Pancreas (tissue), 10 donors: ENCODE measurements around the gene CLEC4M. TPM values are rescaled to one million over a fixed set of nuclear protein-coding genes. Genes with fewer than 3 reads are reported as not detected.

ENCODE experiments used
- ATAC-seq, 4 donors: fragments of 200-7000 bp; cut with Tn5 transposase; one replicate each; pipeline versions ENCODE4 v1.8.0 to v1.9.1; 2020; ENCODE audit warnings: mild to moderate bottlenecking in 4 of 4, moderate library complexity in 4 of 4
- DNase-seq, 6 donors: peaks; one replicate each; pipeline ENCODE4 v3.0.0-alpha.2; 2020
- FAIRE-seq: peaks from 2 replicates; lab custom pipeline; 2012; peaks lifted over from hg19 to GRCh38; lab: Jason Lieb, UNC
- H3K27ac ChIP-seq, 4 donors: fragments of 200-600 bp; sonication (generic); 1 replicate in 3 of 4; 2 replicates in 1 of 4; pipeline versions ENCODE4 v1.5.0 to v1.8.0; 2020
- H3K27me3 ChIP-seq, 4 donors: fragments of 200-600 bp; one replicate each; pipeline ENCODE4 v1.8.0; 2021
- H3K36me3 ChIP-seq, 3 donors: fragments of 200-600 bp; sonication (generic) in 1 of 3; one replicate each; pipeline versions ENCODE4 v1.5.0 to v1.8.0; 2020 to 2021
- H3K4me1 ChIP-seq, 3 donors: fragments of 200-600 bp; one replicate each; pipeline ENCODE4 v1.8.0; 2021
- H3K4me3 ChIP-seq, 4 donors: fragments of 200-600 bp; sonication (generic) in 2 of 4; one replicate each; pipeline versions ENCODE4 v1.5.0 to v1.8.0; 2020 to 2021
- H3K9me3 ChIP-seq, 4 donors: fragments of 200-600 bp; one replicate each; pipeline ENCODE4 v1.8.0; 2021
- CTCF ChIP-seq, 4 donors: fragments of 200-600 bp; sonication (generic) in 3 of 4; IDR thresholded peaks; one replicate each; pipeline versions ENCODE4 v1.5.0 to v1.8.0; 2021; ENCODE audit warnings: antibody characterized with exemption in 4 of 4
- WGBS, 2 donors: extraction: QIAGEN DNeasy Blood & Tissue Kit; methylation state at CpG; one replicate each; pipeline ENCODE4 v1.1.7; 2013; 5-methylcytosine and 5-hydroxymethylcytosine counted together
- intact Hi-C, 3 donors: fragments of 100-400 bp; cut with DNase I; formaldehyde crosslinking; loops; one replicate each; pipeline versions ENCODE4 v1.11.1 to v1.14.2; 2022
- polyA plus RNA-seq, 2 donors: library from polyadenylated mRNA; stranded (reverse); fragments of 200-250 nt; gene quantifications; one replicate each; pipeline ENCODE4 v1.2.3, GENCODE V29; 2013
- total RNA-seq, 6 donors: library from RNA; stranded (reverse); fragmentation: NEBNext Ultra II Directional in 4 of 6; extraction: Animal tissue kit (Norgen Biotek cat#: 25700) in 4 of 6; gene quantifications; one replicate each; pipeline versions ENCODE4 v1.2.1 to v1.2.4, GENCODE V29; 2021 to 2023
- donor health status: healthy with polysubstance abuse.
- donor health status: DM: no; HTN: no; CAD: no; lungs with moderate emphysema.
- donor health status: DM: no; HTN: no; CAD: no.
- donor health status: control.
- donor health status: control.
- donor health status: Bipolar disorder and iron deficiency.
- donor health status: DM: yes; HTN: yes; CAD: no.
- donor health status: DM: no; HTN: no; CAD: no.
- donor health status: DM: no; HTN: no; CAD: no.
- donor health status: DM: yes; HTN: yes; CAD: no.

The CLEC4M gene
- total and polyA plus RNA-seq, 8 donors, result not detected

GRCh38 chr19:7769171-7769570, 6.1 kb downstream of the CLEC4M start:
- Histone ChIP-seq H3K27ac (no peak overlapping the region), H3K27me3 (no peaks in the 10 kb centered on the region), H3K4me3 (no peak overlapping the region), H3K36me3 (no peaks in the 10 kb centered on the region), H3K9me3 (no peaks in the 10 kb centered on the region), H3K4me1 (no peaks in the 10 kb centered on the region)
- TF ChIP-seq CTCF (IDR thresholded peaks at IDR 0.05), result no peak
- ATAC-seq (no peak), FAIRE-seq (no peak), DNase-seq (no peak)
- 52 to 56% methylated on average over 2 of the region's 2 CpGs for WGBS, 2 donors
- intact Hi-C loops, result no loop called here

GRCh38 chr19:7771072-7771471, 8.0 kb downstream of the CLEC4M start:
- no peaks in the 10 kb centered on the region for H3K4me1 ChIP-seq
- H3K9me3 ChIP-seq, result no peaks in the 10 kb centered on the region
- no peaks in the 10 kb centered on the region for H3K27me3 ChIP-seq
- DNase-seq, result no peak
- H3K36me3 ChIP-seq, result no peaks in the 10 kb centered on the region
- H3K4me3 ChIP-seq, result no peak overlapping the region
- TF ChIP-seq CTCF (IDR thresholded peaks at IDR 0.05), result no peak
- intact Hi-C loops, result no loop called here
- H3K27ac ChIP-seq, result no peak overlapping the region
- ATAC-seq, result no peak
- FAIRE-seq, result no peak
- 63 to 76% methylated on average over 8 of the region's 8 CpGs for WGBS, 2 donors

GRCh38 chr19:7772752-7773291, 9.8 kb downstream of the CLEC4M start:
- intact Hi-C loops, result no loop called here
- WGBS, 2 donors, result 68 to 69% methylated on average over 8 of the region's 8 CpGs
- H3K4me1 ChIP-seq, result no peaks in the 10 kb centered on the region
- no peak for FAIRE-seq
- TF ChIP-seq CTCF (IDR thresholded peaks at IDR 0.05), result no peak
- no peaks in the 10 kb centered on the region for H3K9me3 ChIP-seq
- no peak overlapping the region for H3K4me3 ChIP-seq
- H3K27me3 ChIP-seq, result no peaks in the 10 kb centered on the region
- no peak for DNase-seq
- H3K36me3 ChIP-seq, result no peaks in the 10 kb centered on the region
- H3K27ac ChIP-seq, result no peak overlapping the region
- ATAC-seq, result no peak

- FAIRE-seq (no peak), DNase-seq (peak in 1 of 6 donors; percentile 24), ATAC-seq (peak in 3 of 4 donors; percentile 16 to 59 (median 29))
- WGBS, 2 donors, result 52 to 53% methylated on average over 9 of the region's 9 CpGs
- Histone ChIP-seq H3K27ac (no peak overlapping the region), H3K4me3 (no peak overlapping the region), H3K4me1 (no peaks in the 10 kb centered on the region), H3K9me3 (no peaks in the 10 kb centered on the region), H3K27me3 (no peaks in the 10 kb centered on the region), H3K36me3 (no peaks in the 10 kb centered on the region)
- intact Hi-C loops, result no loop called here
- no peak for TF ChIP-seq CTCF (IDR thresholded peaks at IDR 0.05)
Observed at GRCh38 chr19:7773841-7774240, 10.8 kb downstream of the CLEC4M start.

GRCh38 chr19:7775761-7776160, 12.7 kb downstream of the CLEC4M start:
- ATAC-seq (no peak), DNase-seq (no peak), FAIRE-seq (no peak)
- intact Hi-C loops, result no loop called here
- Histone ChIP-seq H3K9me3 (no peaks in the 10 kb centered on the region), H3K27ac (no peak overlapping the region), H3K4me1 (no peaks in the 10 kb centered on the region), H3K36me3 (no peaks in the 10 kb centered on the region), H3K27me3 (no peaks in the 10 kb centered on the region), H3K4me3 (no peak overlapping the region)
- TF ChIP-seq CTCF (IDR thresholded peaks at IDR 0.05), result no peak
- WGBS, 2 donors, result 89 to 94% methylated on average over 9 of the region's 9 CpGs
